ENCODE measurements around the gene RAPGEF4.

Gene RAPGEF4

DNA sequence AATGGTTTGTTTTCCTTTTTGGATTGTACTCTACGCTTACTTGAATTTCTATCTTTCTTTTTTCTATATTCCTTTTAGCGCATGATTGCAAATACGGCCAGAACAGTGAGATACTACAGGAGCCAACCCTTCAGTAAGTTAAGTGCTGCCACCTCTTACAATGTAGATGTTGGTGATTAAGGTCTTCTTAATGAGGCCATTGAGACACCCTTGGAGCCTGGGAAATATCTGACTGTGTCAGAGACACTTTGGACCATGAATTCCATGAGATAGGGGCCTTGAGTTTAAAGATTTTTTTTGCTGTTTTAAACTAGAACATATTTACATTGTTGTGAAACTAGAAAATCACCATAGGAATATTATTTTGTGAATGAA is 312.9 kb downstream of the RAPGEF4 start:
- no peak for DNase-seq

GRCh38 chr2:173048897-173049661 is 313.4 kb downstream of the RAPGEF4 start:
- DNase-seq: peak in 1 of 2 donors; percentile 42

GRCh38 chr2:173049831-173050230 is 314.2 kb downstream of the RAPGEF4 start:
- no peak for DNase-seq

DNA sequence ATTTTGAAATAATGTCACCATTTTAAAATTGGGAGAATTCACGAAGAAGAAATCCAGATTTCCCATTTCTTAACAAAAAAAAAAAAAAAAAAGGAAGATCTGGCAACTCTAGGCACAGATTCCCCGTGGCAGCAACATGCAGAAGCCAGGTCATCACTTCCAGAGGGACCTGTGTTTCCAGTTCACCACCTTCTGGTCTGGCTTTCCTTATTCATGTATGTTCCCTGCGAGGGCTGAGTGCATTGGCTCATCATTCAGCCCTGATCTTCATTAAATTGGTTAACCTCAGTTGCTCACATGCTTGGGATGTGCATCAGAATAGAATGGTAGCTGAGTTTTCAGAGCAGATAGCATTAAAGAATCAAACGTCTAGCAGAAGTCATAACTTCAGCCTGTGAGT is 315.0 kb downstream of the RAPGEF4 start:
- no peak for DNase-seq

- no peak for DNase-seq
Measured at GRCh38 chr2:173051463-173052215, 316.0 kb downstream of the RAPGEF4 start.

DNA sequence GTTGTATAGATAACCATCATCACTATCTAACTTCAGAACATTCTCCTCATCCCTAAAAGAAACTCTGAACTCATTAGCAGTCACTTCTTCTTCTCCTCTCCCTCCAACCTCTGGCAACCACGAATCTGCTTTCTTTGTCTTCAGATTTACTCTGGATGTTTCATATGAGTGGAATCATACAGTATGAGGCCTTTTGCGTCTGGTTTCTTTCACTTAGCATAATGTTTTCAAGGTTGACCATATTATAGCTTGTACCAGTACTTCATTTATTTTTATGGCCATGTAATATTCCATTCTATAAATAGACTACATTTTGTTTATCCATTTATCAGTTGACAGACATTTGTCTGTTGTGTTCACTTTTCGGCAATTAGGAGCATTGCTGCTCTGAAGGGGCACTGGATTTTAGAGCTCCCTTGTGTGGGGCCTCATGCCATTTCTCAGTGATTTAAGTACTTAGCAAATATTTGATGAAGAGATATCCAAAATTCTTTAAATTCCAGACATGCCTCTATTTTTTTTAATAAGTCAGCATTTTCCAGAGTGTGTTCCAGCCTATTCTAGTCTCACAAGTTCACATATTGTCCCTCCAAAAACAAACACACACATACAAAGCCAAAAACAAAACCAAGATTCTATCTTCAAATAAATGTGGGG is 317.5 kb downstream of the RAPGEF4 start:
- DNase-seq: no peak

GRCh38 chr2:173054466-173054865 is 318.8 kb downstream of the RAPGEF4 start:
- DNase-seq: no peak

DNA sequence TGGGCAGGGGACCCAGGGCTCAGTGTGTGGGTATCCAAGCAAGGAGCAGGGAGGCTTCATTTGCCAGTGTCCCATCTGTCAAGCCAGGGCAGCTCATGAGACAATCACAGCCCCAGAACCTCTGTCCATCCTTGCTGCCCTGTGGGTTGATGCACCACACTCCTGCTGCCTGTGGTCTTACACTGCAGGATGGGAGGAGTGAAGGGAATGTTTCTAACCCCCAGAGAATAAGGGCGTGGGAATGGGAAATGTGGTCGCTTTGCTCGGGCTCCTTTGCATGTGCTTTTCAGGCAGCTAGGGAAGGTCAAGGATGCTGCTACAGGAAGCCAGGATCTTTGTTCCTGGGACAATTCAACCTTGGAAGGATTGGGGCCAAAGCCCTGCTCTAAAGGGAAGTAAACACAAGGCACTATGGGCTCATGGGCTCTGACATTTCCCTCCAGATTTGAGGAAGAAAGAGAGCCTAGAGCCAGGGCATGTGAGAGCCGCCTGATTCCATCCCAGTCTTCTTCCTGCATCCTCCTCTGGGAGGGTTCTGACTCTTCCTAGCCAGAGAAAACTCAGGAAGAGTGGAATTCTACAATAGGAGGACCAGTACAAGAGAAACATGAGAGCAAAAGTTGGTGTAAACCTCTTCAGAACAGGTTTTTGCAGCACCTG is 321.2 kb downstream of the RAPGEF4 start:
- no peak for DNase-seq

GRCh38 chr2:173058097-173058496 is 322.5 kb downstream of the RAPGEF4 start:
- DNase-seq: no peak

- DNase-seq: no peak
Measured at GRCh38 chr2:173058673-173059072, 323.0 kb downstream of the RAPGEF4 start.

DNA sequence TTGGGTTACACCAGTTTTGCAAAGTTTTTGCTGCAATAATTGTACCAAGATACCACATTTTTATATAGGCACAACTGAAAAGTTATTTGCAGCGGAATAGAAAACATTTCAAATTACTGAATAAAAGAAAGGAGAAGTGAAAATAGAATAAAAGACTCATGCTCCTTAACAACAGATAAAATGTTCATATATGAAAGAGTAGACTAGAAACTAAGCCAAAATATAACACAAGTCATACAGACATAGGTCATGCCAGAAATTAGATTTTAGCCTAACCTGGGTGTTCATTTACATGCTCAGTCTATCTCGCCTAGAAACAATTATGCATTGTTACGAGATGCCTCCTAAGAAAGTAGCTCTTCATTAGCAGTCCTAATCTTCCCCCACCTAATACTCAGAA is 323.6 kb downstream of the RAPGEF4 start:
- no peak for DNase-seq

DNA sequence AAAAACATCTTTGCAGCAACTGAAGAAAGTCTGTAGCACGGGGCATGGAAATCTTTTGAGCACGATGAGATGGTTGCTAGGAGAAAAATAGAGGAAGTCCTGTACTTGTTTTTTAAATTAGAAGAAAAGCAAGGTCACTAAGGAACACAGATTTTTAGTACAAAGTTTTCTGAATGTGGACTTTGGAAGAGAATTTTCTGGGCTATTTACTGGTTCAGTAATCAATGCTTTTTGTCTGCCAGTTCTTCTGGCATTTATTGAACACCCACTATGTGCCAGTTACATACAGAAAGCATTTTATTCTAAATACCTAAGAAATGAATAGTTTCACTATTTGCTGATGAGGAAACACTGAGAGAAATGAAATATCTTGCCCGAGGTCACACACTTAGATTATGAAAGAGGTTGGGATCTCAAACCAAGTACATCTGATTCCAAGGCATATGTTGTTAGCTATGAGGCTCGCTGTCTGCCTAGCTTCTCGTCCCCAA is 324.4 kb downstream of the RAPGEF4 start:
- no peak for DNase-seq

DNA sequence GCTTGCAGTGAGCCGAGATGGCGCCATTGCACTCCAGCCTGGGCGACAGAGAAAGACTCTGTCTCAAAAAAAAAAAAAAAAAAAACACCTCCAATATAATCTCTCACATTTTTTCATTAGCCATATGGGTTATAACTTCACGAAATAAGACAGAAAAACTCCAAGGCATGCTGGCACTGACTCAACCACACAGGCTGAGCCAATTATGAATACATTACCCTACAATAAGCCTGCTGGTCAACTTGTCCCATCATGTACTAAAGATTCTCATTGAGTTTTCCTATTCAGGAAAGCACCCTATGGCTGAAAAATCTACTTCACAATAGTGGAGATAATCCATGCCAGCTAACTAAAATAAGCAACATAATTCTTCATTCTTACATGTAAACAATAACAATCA is 327.2 kb downstream of the RAPGEF4 start:
- DNase-seq: no peak

GRCh38 chr2:173064151-173064805 is 328.6 kb downstream of the RAPGEF4 start:
- no peak for DNase-seq

DNA sequence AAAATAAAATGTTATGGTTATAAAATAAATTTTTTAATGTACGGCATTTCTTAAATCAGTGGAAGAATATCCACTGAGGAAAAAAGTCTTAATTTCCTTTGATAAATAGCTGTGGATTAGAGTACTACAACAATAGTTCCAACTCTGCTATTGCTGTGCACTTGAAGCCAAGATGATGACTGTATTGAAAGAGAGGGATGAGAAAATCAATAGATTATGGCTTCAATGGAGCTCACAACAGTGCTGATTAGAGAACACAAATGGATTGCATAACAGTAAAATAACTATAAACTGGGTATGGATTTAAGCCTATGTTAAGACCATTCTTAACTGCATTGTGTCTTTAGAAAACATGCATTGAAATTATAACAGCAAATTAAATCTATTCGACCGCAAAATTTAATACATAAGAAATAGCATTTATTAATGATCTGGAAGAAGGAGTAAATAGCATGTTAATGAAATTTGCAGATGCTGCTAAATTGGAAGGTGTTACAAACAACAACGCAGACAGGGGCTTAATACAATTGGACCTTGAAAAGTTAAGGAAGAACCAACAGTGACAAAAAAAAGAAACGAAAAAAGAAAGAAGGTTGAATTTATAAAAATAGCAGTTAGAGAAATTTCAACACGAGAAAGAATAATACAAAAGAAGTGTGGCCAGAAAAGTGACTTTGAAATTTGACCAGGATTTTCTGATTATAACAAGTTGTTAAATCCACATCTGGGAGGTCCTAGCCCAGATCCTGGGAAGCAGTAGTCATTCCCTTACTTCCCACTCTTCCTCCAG is 331.4 kb downstream of the RAPGEF4 start:
- DNase-seq: no peak

DNA sequence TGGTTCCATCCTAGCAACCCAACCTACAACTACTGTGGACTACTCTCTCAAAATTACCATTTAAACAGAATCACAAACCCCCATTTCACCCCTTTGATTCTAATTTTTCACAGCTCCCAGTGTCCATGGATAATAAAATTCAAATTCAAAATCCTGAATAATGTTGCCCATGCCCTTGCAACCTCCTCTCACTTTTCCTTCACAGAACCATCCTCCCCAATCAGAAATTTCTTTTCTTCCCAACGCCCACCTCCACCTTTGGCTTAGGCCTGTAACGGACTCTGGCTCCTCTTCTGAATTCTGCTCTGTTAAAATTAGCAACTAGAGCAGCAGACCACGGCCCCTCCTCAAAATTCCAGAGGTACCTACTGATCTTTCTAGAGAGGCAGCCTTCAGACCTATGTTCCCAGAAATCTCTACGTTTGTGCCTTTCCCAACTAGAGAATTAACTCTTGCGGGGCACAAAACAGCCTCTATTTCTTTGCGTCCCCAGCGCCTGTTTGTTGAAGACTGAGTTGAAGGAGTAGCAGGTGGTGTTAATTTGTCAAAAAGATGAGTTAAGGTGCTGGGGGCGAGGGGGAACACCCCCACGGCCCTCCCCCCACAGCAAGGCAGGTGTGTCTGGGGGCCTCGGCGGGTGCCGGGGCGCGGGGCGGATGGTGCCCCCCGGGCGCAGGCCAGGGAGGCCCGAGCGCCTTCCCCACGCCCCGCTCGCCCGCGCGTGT is 339.6 kb downstream of the RAPGEF4 start:
- no peak for DNase-seq

GRCh38 chr2:173075781-173076580 is 340.3 kb downstream of the RAPGEF4 start, which contains the start of gene MAP3K20:
Gene MAP3K20, plus strand, starts transcription at chr2:173075846. Its CDS starts 15,186 bp downstream, at chr2:173091032.
- peak; percentile 44 to 51 for DNase-seq

DNA sequence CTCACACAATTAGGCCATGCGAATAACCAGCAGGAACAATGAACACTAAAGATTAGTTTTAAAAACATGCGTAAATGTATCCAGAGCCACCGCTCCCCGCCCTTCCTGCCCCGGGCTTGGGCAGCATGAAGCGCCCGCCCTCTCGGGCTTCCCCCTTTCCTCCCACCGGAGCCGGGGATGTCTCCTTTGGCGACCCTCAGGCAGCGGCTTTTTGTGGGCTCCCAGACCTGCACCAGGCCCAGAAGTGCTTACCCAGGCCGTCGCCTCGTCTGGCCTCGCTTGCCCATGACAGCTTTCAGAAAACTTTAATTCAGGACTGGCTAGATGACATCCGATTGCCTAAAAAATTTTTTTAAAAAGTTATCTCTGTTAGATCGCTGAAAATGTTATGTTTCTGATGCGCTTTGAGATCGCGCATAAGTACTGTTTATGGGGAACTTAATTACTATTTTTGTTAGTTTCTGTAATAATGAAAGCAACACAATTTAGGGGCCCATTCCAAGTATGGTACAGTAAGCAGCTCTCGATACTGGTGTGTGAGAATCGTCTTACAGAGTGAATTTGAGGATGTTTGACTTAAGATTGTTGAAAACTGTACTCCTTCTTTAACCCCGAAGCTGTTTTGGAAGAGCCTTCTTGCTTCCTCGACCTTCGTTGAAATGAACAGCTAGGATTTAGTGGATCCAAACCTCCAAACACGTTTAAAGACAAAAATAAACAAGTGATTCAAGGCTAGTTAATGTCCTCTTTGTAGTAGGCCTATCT is 341.1 kb downstream of the RAPGEF4 start:
- DNase-seq: peak in 1 of 2 donors; percentile 4

- DNase-seq: no peak
Measured at GRCh38 chr2:173077506-173078177, 342.0 kb downstream of the RAPGEF4 start.

Measured in CD4-positive, alpha-beta T cell treated with Interferon alpha-2 for 1 hour (primary cell).